Type B pancreatic cell (in vitro differentiated cells): ENCODE measurements around the gene TMEM161B. TPM values are rescaled to one million over a fixed set of nuclear protein-coding genes. Genes with fewer than 3 reads are reported as not detected.

Experiments used
- DNase-seq: peaks from one replicate; pipeline ENCODE4 v3.0.0; 2021; ENCODE audit warnings: mixed read lengths; ENCODE audit not compliant: unreplicated experiment; ENCODE audit errors: extremely low spot score
- H3K27ac Mint-ChIP-seq: 2 replicates; pipeline ENCODE4 v1.8.0; 2021; ENCODE audit warnings: mild to moderate bottlenecking, mixed read lengths
- H3K27me3 Mint-ChIP-seq: 2 replicates; pipeline ENCODE4 v1.8.0; 2021; ENCODE audit warnings: mixed read lengths
- H3K36me3 Mint-ChIP-seq: 2 replicates; pipeline ENCODE4 v1.8.0; 2021; ENCODE audit warnings: mixed read lengths
- H3K4me1 Mint-ChIP-seq: one replicate; pipeline ENCODE4 v1.8.0; 2021; ENCODE audit warnings: mixed read lengths; ENCODE audit not compliant: unreplicated experiment
- H3K4me3 Mint-ChIP-seq: 2 replicates; pipeline ENCODE4 v1.8.0; 2021; ENCODE audit warnings: mild to moderate bottlenecking, mixed read lengths
- H3K9me3 Mint-ChIP-seq: 2 replicates; pipeline ENCODE4 v1.8.0; 2021; ENCODE audit warnings: mixed read lengths
- total RNA-seq: library from RNA; stranded (reverse); gene quantifications from 2 replicates; pipeline ENCODE4 v1.2.1, GENCODE V29; 2021; ENCODE audit warnings: low replicate concordance
- TF ChIP-seq, protein P1 (sequence below): fragments of 200-600 bp; sonication (generic); conservative IDR thresholded peaks from 2 replicates; pipeline ENCODE4 v1.5.0; 2021; ENCODE audit warnings: antibody characterized with exemption, mild to moderate bottlenecking

TMEM161B gene
- total RNA-seq, 1 donor from 2014 or later: 23.6 TPM

DNA sequence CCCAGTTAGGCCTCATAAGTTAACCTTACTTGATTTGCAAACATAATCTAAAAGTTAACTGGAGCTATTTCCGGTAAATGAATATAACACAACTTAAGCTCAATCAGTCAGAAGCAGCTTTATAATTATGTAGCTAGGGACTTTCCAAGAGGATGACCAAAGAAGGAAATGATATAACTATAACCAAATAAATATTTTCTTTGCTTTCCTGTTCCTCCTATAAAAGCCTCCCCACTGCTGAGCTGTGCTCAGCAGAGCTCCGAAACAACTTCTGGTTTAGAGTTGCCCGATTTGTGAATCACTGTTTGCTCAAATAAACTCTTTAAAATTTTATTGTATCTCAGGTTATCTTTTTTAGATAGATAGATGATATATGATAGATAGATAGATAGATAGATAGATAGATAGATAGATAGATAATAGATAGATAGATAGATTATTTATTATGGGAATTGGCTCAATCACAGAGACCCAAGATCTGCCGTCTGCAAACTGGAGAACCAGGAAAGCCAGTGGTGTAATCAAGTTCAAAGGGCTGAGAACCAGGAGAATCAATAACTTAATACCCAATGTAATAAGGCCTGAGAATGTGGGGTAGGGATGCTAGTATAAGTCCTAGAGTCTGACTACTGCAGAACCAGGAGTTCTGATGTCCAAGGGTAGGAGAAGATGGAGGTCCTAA, 19.3 kb upstream of the TMEM161B start:
- Mint-ChIP-seq H3K4me3 (no peak overlapping the region), H3K36me3 (peaks cover 8% of the 10 kb centered on the region), H3K27me3 (no peaks in the 10 kb centered on the region), H3K9me3 (no peaks in the 10 kb centered on the region), H3K27ac (no peak overlapping the region), H3K4me1 (no peaks in the 10 kb centered on the region)
- DNase-seq: no peak
- TF ChIP-seq, protein P1, sequence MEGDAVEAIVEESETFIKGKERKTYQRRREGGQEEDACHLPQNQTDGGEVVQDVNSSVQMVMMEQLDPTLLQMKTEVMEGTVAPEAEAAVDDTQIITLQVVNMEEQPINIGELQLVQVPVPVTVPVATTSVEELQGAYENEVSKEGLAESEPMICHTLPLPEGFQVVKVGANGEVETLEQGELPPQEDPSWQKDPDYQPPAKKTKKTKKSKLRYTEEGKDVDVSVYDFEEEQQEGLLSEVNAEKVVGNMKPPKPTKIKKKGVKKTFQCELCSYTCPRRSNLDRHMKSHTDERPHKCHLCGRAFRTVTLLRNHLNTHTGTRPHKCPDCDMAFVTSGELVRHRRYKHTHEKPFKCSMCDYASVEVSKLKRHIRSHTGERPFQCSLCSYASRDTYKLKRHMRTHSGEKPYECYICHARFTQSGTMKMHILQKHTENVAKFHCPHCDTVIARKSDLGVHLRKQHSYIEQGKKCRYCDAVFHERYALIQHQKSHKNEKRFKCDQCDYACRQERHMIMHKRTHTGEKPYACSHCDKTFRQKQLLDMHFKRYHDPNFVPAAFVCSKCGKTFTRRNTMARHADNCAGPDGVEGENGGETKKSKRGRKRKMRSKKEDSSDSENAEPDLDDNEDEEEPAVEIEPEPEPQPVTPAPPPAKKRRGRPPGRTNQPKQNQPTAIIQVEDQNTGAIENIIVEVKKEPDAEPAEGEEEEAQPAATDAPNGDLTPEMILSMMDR: no peak

DNA sequence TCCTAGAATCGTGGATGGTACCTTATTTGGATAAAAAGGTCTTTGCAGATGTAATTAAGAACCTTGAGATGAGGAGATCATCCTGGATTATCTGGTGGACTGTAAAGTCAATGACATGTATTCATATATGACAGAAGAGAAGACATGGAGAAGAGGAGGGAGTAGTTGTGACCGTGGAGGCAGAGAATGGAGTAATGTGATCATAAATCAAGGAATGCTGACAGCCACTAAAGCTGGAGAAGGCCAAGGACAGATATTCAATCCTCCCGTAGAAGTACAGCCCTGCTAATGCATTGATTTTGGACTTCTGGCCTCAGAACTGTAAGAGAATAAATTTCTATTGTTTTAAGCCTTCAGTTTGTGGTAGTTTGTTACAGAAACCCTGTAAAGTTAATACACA, 18.7 kb upstream of the TMEM161B start:
- Mint-ChIP-seq H3K4me3 (no peak overlapping the region), H3K27me3 (no peaks in the 10 kb centered on the region), H3K27ac (no peak overlapping the region), H3K4me1 (no peaks in the 10 kb centered on the region), H3K36me3 (peaks cover 12% of the 10 kb centered on the region), H3K9me3 (no peaks in the 10 kb centered on the region)
- no peak for DNase-seq
- TF ChIP-seq, protein P1: no peak

DNA sequence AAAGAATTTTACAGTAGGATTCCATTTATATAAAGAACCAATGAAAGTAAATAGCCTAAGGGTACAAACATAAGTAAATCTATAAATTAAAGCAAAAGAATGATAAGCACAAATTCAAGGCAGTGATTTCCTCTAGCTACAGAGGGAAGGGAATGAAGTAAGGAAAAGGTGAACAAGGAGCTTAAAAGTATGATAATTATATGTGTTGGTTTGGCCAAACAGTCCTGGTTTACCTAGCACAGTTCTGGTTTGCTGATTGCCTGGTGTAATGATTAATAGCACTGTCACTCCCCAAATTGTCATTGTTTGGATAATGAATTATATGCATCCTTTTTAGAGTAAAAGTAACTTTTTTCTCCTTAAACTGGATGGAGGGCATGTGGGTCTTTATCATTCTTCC, 15.0 kb upstream of the TMEM161B start:
- Mint-ChIP-seq H3K9me3 (no peaks in the 10 kb centered on the region), H3K27me3 (no peaks in the 10 kb centered on the region)

DNA sequence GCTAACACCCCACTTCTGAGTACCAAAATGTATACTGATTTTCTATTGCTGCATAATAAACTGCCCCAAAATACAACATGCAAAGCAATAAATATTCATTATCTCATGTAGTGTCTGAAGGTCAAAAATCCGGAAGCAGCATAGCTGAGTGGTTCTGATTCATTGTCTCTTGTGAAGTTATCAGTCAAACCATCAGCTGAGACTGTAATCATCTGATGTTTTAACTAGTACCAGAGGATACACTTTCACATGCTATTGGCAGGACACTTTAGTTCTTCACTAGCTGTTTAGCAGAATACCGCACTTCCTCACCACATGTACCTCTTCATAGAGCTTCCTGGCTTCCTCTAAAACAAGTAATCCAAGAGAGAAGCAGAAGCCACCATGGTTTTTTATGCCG, 12.7 kb upstream of the TMEM161B start:
- H3K36me3 Mint-ChIP-seq: peaks cover 4% of the 10 kb centered on the region
- H3K9me3 Mint-ChIP-seq: no peaks in the 10 kb centered on the region
- H3K27ac Mint-ChIP-seq: no peak overlapping the region
- TF ChIP-seq, protein P1: no peak
- H3K27me3 Mint-ChIP-seq: no peaks in the 10 kb centered on the region
- H3K4me1 Mint-ChIP-seq: no peaks in the 10 kb centered on the region
- DNase-seq: no peak
- H3K4me3 Mint-ChIP-seq: no peak overlapping the region

More for the DNA sequence above, 15.0 kb upstream of the TMEM161B start:
- Mint-ChIP-seq H3K27ac (no peak overlapping the region), H3K4me3 (no peak overlapping the region), H3K36me3 (peaks cover 9% of the 10 kb centered on the region), H3K4me1 (no peaks in the 10 kb centered on the region)
- no peak for DNase-seq
- TF ChIP-seq, protein P1: no peak

DNA sequence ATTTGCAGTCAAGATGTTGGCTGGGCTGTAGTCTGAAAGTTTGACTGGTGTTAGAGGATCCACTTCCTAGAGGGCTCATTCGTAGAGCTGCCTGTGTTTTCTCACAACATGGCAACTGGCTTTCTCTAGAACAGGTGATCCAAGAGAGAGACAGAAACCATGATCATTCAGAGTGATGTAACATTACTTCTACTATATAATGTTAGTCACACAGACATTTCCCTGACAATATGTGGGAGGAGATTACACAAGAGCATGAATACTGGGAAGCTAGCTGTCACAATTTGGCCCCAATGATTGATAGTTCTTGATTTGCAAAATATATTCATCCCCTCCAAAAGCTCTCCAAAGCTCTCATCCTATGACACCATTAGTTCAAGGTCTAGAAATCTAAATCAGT, 10.9 kb upstream of the TMEM161B start:
- H3K4me1 Mint-ChIP-seq: no peaks in the 10 kb centered on the region
- H3K27me3 Mint-ChIP-seq: no peaks in the 10 kb centered on the region
- TF ChIP-seq, protein P1: no peak
- no peak for DNase-seq
- peaks cover 9% of the 10 kb centered on the region for H3K36me3 Mint-ChIP-seq
- no peak overlapping the region for H3K27ac Mint-ChIP-seq
- H3K9me3 Mint-ChIP-seq: no peaks in the 10 kb centered on the region
- no peak overlapping the region for H3K4me3 Mint-ChIP-seq
